ENCODE data around the gene CETN3.

The CETN3 gene

GRCh38 chr5:90387508-90387907 is 22.0 kb downstream of the CETN3 start:
- Histone ChIP-seq H3K36me3 (no peaks in the 10 kb centered on the region), H3K27me3 (no peaks in the 10 kb centered on the region; the same call in 1 of the 2 replicates), H3K4me3 (ENCODE audit: low read depth, low read length) (no peak overlapping the region), H3K4me1 (no peaks in the 10 kb centered on the region), H3K9me3 (no peaks in the 10 kb centered on the region)
- no peak for DNase-seq
- no peak for TF ChIP-seq CTCF (IDR thresholded peaks at IDR 0.05; ENCODE audit: low read depth, low read length)

- peak; percentile 43 for TF ChIP-seq CTCF (IDR thresholded peaks at IDR 0.05; ENCODE audit: low read depth, low read length)
- H3K4me3 ChIP-seq (ENCODE audit: low read depth, low read length): no peak overlapping the region
- no peaks in the 10 kb centered on the region for H3K4me1 ChIP-seq
- H3K36me3 ChIP-seq: no peaks in the 10 kb centered on the region
- H3K9me3 ChIP-seq: no peaks in the 10 kb centered on the region
- no peak for DNase-seq
- H3K27me3 ChIP-seq: no peaks in the 10 kb centered on the region; the same call in 1 of the 2 replicates
Observed at GRCh38 chr5:90386099-90386710, 23.4 kb downstream of the CETN3 start.

GRCh38 chr5:90384389-90384788 is 25.2 kb downstream of the CETN3 start:
- H3K4me3 ChIP-seq (ENCODE audit: low read depth, low read length): no peak overlapping the region
- no peaks in the 10 kb centered on the region for H3K9me3 ChIP-seq
- no peak for DNase-seq
- H3K36me3 ChIP-seq: no peaks in the 10 kb centered on the region
- H3K27me3 ChIP-seq: no peaks in the 10 kb centered on the region; the same call in 1 of the 2 replicates
- no peaks in the 10 kb centered on the region for H3K4me1 ChIP-seq
- TF ChIP-seq CTCF (IDR thresholded peaks at IDR 0.05; ENCODE audit: low read depth, low read length): no peak

- Histone ChIP-seq H3K4me1 (no peaks in the 10 kb centered on the region), H3K27me3 (no peaks in the 10 kb centered on the region; the same call in 1 of the 2 replicates), H3K9me3 (no peaks in the 10 kb centered on the region), H3K4me3 (ENCODE audit: low read depth, low read length) (no peak overlapping the region), H3K36me3 (no peaks in the 10 kb centered on the region)
- TF ChIP-seq CTCF (IDR thresholded peaks at IDR 0.05; ENCODE audit: low read depth, low read length): no peak
- no peak for DNase-seq
Observed at GRCh38 chr5:90383903-90384302, 25.7 kb downstream of the CETN3 start.

- H3K9me3 ChIP-seq: no peaks in the 10 kb centered on the region
- no peak overlapping the region for H3K4me3 ChIP-seq (ENCODE audit: low read depth, low read length)
- H3K4me1 ChIP-seq: no peaks in the 10 kb centered on the region
- H3K36me3 ChIP-seq: no peaks in the 10 kb centered on the region
- TF ChIP-seq CTCF (IDR thresholded peaks at IDR 0.05; ENCODE audit: low read depth, low read length): no peak
- no peak for DNase-seq
- no peaks in the 10 kb centered on the region; the same call in 1 of the 2 replicates for H3K27me3 ChIP-seq
Observed at GRCh38 chr5:90381213-90381929, 28.2 kb downstream of the CETN3 start.

GRCh38 chr5:90379652-90380051 is 29.9 kb downstream of the CETN3 start:
- TF ChIP-seq CTCF (IDR thresholded peaks at IDR 0.05; ENCODE audit: low read depth, low read length): no peak
- no peak for DNase-seq
- Histone ChIP-seq H3K36me3 (no peaks in the 10 kb centered on the region), H3K9me3 (no peaks in the 10 kb centered on the region), H3K4me3 (ENCODE audit: low read depth, low read length) (no peak overlapping the region), H3K27me3 (no peaks in the 10 kb centered on the region), H3K4me1 (no peaks in the 10 kb centered on the region)
